Measurements from ENCODE around the gene ADGRG1. TPM values are rescaled to one million over a fixed set of nuclear protein-coding genes. Genes with fewer than 3 reads are reported as not detected.

The ADGRG1 gene
- total RNA-seq, 2 experiments from 2014 or later: not detected

DNA sequence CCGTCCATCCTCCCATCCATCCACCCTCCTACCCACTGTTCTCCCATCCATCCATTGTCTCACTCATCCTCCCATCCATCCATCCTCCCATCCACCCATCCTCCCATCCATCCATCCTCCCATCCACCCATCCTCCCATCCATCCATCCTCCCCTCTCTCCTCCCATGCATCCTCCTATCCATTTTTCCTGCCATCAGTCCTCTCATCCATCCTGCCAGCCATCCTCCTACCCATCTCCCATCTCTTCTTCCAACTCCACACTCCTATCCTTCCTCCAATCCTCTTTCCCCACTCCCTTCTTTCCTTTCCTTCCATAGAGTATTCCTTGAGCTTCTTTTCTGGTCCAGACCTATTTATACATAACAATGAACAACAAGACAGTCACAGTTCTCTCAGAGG lies 78.3 kb downstream of the ADGRG1 start:
- H3K36me3 ChIP-seq (ENCODE audit: insufficient read depth, low read length): no peaks in the 10 kb centered on the region
- no peak overlapping the region for H3K4me3 ChIP-seq (ENCODE audit: low read depth, low read length, poor library complexity, severe bottlenecking)
- H3K9me2 ChIP-seq (ENCODE audit: insufficient read depth, low read length): no peaks in the 10 kb centered on the region
- H3K27ac ChIP-seq (ENCODE audit: low read depth, low read length, poor library complexity, severe bottlenecking): no peak overlapping the region
- no peaks in the 10 kb centered on the region for H3K4me1 ChIP-seq (ENCODE audit: insufficient read depth, low read length, poor library complexity, severe bottlenecking)
- TF ChIP-seq, protein P1, sequence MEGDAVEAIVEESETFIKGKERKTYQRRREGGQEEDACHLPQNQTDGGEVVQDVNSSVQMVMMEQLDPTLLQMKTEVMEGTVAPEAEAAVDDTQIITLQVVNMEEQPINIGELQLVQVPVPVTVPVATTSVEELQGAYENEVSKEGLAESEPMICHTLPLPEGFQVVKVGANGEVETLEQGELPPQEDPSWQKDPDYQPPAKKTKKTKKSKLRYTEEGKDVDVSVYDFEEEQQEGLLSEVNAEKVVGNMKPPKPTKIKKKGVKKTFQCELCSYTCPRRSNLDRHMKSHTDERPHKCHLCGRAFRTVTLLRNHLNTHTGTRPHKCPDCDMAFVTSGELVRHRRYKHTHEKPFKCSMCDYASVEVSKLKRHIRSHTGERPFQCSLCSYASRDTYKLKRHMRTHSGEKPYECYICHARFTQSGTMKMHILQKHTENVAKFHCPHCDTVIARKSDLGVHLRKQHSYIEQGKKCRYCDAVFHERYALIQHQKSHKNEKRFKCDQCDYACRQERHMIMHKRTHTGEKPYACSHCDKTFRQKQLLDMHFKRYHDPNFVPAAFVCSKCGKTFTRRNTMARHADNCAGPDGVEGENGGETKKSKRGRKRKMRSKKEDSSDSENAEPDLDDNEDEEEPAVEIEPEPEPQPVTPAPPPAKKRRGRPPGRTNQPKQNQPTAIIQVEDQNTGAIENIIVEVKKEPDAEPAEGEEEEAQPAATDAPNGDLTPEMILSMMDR (conservative IDR thresholded peaks at IDR 0.05; ENCODE audit: low read length): no peak
- no peak for TF ChIP-seq EZH2phosphoT487 (IDR thresholded peaks at IDR 0.05; ENCODE audit: borderline replicate concordance, low read depth, low read length)
- no peak overlapping the region for H2AFZ ChIP-seq (ENCODE audit: low read length)
- ChIA-PET POLR2A (no interaction called here), CTCF (ENCODE audit: unreplicated experiment) (no interaction called here)
- H3K9me3 ChIP-seq (ENCODE audit: low read length): no peaks in the 10 kb centered on the region
- no peak overlapping the region for H3K4me2 ChIP-seq (ENCODE audit: low read length)
- BruUV-seq (replicated peaks): no TSS peak
- H4K20me1 ChIP-seq (ENCODE audit: insufficient read depth, low read length): no peaks in the 10 kb centered on the region
- no peak for DNase-seq (ENCODE audit: low spot score)
- intact Hi-C loops (cut with micrococcal nuclease; ENCODE audit: unreplicated experiment): no loop called here
- no peaks in the 10 kb centered on the region for H3K79me2 ChIP-seq (ENCODE audit: insufficient read depth, low read depth, low read length)

DNA sequence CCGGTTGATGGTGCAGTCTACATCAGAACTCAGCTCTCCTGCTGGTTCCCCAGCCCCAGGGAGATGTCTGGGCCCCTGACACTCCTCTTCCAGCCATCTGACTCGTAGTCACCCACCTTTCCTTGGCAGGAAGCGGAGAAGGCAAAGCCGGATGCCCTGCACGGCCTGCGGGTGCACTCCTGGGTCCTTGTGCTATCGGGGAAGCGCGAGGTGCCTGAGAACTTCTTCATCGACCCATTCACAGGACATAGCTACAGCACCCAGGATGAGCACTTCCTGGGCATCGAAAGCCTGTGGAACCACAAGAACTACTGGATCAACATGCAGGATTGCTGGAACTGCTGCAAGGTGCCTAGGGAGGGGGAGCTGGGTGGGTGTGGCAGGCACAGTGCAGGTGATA lies 78.9 kb downstream of the ADGRG1 start:
- ChIA-PET CTCF (ENCODE audit: unreplicated experiment) (no interaction called here), POLR2A (no interaction called here)
- H3K4me1 ChIP-seq (ENCODE audit: insufficient read depth, low read length, poor library complexity, severe bottlenecking): no peaks in the 10 kb centered on the region
- BruUV-seq (replicated peaks): no TSS peak
- H3K27ac ChIP-seq (ENCODE audit: low read depth, low read length, poor library complexity, severe bottlenecking): no peak overlapping the region
- H4K20me1 ChIP-seq (ENCODE audit: insufficient read depth, low read length): no peaks in the 10 kb centered on the region
- no peaks in the 10 kb centered on the region for H3K36me3 ChIP-seq (ENCODE audit: insufficient read depth, low read length)
- H3K4me2 ChIP-seq (ENCODE audit: low read length): no peak overlapping the region
- no peaks in the 10 kb centered on the region for H3K79me2 ChIP-seq (ENCODE audit: insufficient read depth, low read depth, low read length)
- no peak for DNase-seq (ENCODE audit: low spot score)
- H3K9me3 ChIP-seq (ENCODE audit: low read length): no peaks in the 10 kb centered on the region
- H2AFZ ChIP-seq (ENCODE audit: low read length): no peak overlapping the region
- TF ChIP-seq EZH2phosphoT487 (IDR thresholded peaks at IDR 0.05; ENCODE audit: borderline replicate concordance, low read depth, low read length): no peak
- TF ChIP-seq, protein P1 (conservative IDR thresholded peaks at IDR 0.05; ENCODE audit: low read length): no peak
- no peaks in the 10 kb centered on the region for H3K9me2 ChIP-seq (ENCODE audit: insufficient read depth, low read length)
- intact Hi-C loops (cut with micrococcal nuclease; ENCODE audit: unreplicated experiment): no loop called here
- H3K4me3 ChIP-seq (ENCODE audit: low read depth, low read length, poor library complexity, severe bottlenecking): no peak overlapping the region

DNA sequence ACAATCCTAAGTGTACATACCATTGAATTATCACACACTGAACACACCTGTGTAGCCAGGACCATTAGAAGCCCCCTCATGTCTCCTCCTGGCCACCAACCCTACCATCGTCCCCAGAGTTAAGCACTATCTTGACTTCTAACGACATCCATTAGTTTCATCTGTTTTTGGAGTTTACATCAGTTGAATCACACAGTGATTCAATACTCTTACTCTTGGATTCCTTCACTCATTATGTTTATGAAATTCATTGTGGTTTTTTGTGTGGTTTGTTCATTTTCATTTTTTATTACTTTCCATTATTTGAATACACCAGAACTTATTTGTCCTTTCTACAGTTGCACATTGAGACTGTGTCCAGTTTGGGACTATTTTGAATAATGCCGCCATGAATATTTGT lies 79.7 kb downstream of the ADGRG1 start:
- H3K9me3 ChIP-seq (ENCODE audit: low read length): no peaks in the 10 kb centered on the region
- TF ChIP-seq EZH2phosphoT487 (IDR thresholded peaks at IDR 0.05; ENCODE audit: borderline replicate concordance, low read depth, low read length): no peak
- TF ChIP-seq, protein P1 (conservative IDR thresholded peaks at IDR 0.05; ENCODE audit: low read length): no peak
- no peaks in the 10 kb centered on the region for H3K9me2 ChIP-seq (ENCODE audit: insufficient read depth, low read length)
- no peak overlapping the region for H3K27ac ChIP-seq (ENCODE audit: low read depth, low read length, poor library complexity, severe bottlenecking)
- intact Hi-C loops (cut with micrococcal nuclease; ENCODE audit: unreplicated experiment): no loop called here
- no peak overlapping the region for H2AFZ ChIP-seq (ENCODE audit: low read length)
- ChIA-PET POLR2A (no interaction called here), CTCF (ENCODE audit: unreplicated experiment) (no interaction called here)
- H3K36me3 ChIP-seq (ENCODE audit: insufficient read depth, low read length): no peaks in the 10 kb centered on the region
- no peak for DNase-seq (ENCODE audit: low spot score)
- H3K4me3 ChIP-seq (ENCODE audit: low read depth, low read length, poor library complexity, severe bottlenecking): no peak overlapping the region
- H3K4me2 ChIP-seq (ENCODE audit: low read length): no peak overlapping the region
- H3K4me1 ChIP-seq (ENCODE audit: insufficient read depth, low read length, poor library complexity, severe bottlenecking): no peaks in the 10 kb centered on the region
- BruUV-seq (replicated peaks): no TSS peak
- no peaks in the 10 kb centered on the region for H3K79me2 ChIP-seq (ENCODE audit: insufficient read depth, low read depth, low read length)
- H4K20me1 ChIP-seq (ENCODE audit: insufficient read depth, low read length): no peaks in the 10 kb centered on the region

Data from OCI-LY7 (cell line).